ENCODE measurements around the gene DNAJA3. TPM values are rescaled to one million over a fixed set of nuclear protein-coding genes. Genes with fewer than 3 reads are reported as not detected.

The DNAJA3 gene
- total and polyA plus RNA-seq, 3 donors from 2014 or later = 56.0 to 88.3 (median 80.2) TPM

GRCh38 chr16:4477966-4478365 lies 52.3 kb downstream of the DNAJA3 start:
- TF ChIP-seq, protein P1, sequence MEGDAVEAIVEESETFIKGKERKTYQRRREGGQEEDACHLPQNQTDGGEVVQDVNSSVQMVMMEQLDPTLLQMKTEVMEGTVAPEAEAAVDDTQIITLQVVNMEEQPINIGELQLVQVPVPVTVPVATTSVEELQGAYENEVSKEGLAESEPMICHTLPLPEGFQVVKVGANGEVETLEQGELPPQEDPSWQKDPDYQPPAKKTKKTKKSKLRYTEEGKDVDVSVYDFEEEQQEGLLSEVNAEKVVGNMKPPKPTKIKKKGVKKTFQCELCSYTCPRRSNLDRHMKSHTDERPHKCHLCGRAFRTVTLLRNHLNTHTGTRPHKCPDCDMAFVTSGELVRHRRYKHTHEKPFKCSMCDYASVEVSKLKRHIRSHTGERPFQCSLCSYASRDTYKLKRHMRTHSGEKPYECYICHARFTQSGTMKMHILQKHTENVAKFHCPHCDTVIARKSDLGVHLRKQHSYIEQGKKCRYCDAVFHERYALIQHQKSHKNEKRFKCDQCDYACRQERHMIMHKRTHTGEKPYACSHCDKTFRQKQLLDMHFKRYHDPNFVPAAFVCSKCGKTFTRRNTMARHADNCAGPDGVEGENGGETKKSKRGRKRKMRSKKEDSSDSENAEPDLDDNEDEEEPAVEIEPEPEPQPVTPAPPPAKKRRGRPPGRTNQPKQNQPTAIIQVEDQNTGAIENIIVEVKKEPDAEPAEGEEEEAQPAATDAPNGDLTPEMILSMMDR (IDR thresholded peaks at IDR 0.05) = no peak
- no peak for TF ChIP-seq POLR2A (IDR thresholded peaks at IDR 0.05)
- WGBS, 2 donors = 76% methylated on average over 2 of the region's 2 CpGs
- no peaks in the 10 kb centered on the region for H3K27me3 ChIP-seq
- no peaks in the 10 kb centered on the region for H3K9me3 ChIP-seq
- intact Hi-C loops (cut with DNase I; ENCODE audit: low total_unique reads) = no loop called here
- DNase-seq = no peak
- no peaks in the 10 kb centered on the region for H3K36me3 ChIP-seq (ENCODE audit: low read depth, missing control alignments)
- peaks cover 15% of the 10 kb centered on the region for H3K4me1 ChIP-seq
- no peak overlapping the region for H3K27ac ChIP-seq
- H3K4me3 ChIP-seq = no peak overlapping the region

GRCh38 chr16:4481526-4481925 lies 55.9 kb downstream of the DNAJA3 start:
- H3K9me3 ChIP-seq = no peaks in the 10 kb centered on the region
- no peak overlapping the region for H3K27ac ChIP-seq
- H3K4me1 ChIP-seq = peaks cover 17% of the 10 kb centered on the region
- DNase-seq = no peak
- WGBS, 2 donors = 36 to 41% methylated on average over 2 of the region's 2 CpGs
- no peaks in the 10 kb centered on the region for H3K27me3 ChIP-seq
- no peak for TF ChIP-seq POLR2A (IDR thresholded peaks at IDR 0.05)
- TF ChIP-seq, protein P1 (IDR thresholded peaks at IDR 0.05) = no peak
- intact Hi-C loops (cut with DNase I; ENCODE audit: low total_unique reads) = no loop called here
- H3K36me3 ChIP-seq (ENCODE audit: low read depth, missing control alignments) = no peaks in the 10 kb centered on the region
- H3K4me3 ChIP-seq = no peak overlapping the region

DNA sequence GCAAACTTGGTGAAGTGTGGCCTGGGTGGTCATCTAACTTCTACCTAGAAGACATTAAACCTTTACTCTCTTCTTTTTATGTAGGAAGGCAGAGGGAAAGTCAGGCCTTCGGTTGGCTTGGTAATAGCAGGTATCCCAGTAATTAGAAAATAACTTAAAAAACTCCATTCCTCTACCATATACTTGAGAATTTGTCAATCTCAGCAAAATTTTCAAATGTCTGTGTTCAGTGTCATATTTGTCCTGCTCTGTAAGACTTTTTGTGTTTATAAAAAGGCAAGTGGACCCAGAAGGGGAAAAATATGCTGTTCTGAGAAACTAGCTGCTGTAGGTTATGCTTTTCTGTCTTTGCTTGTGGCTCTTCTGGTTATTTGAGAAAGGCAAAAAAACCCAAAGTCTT lies 56.3 kb downstream of the DNAJA3 start:
- Histone ChIP-seq H3K4me1 (peaks cover 21% of the 10 kb centered on the region), H3K4me3 (no peak overlapping the region), H3K36me3 (ENCODE audit: low read depth, missing control alignments) (no peaks in the 10 kb centered on the region), H3K27ac (no peak overlapping the region), H3K27me3 (no peaks in the 10 kb centered on the region), H3K9me3 (no peaks in the 10 kb centered on the region)
- no peak for DNase-seq
- WGBS, 2 donors = 66 to 82% methylated on average over 1 of the region's 1 CpG
- intact Hi-C loops (cut with DNase I; ENCODE audit: low total_unique reads) = no loop called here
- TF ChIP-seq, protein P1 (IDR thresholded peaks at IDR 0.05) = no peak
- TF ChIP-seq POLR2A (IDR thresholded peaks at IDR 0.05) = no peak

GRCh38 chr16:4486126-4486893 lies 60.6 kb downstream of the DNAJA3 start:
- no peaks in the 10 kb centered on the region for H3K27me3 ChIP-seq
- peaks cover 24% of the 10 kb centered on the region for H3K4me1 ChIP-seq
- H3K27ac ChIP-seq = peak overlapping the region; percentile 77 to 83
- peak; percentile 72 for DNase-seq
- WGBS, 2 donors = 50 to 59% methylated on average over 3 of the region's 3 CpGs
- no peaks in the 10 kb centered on the region for H3K36me3 ChIP-seq (ENCODE audit: low read depth, missing control alignments)
- no peaks in the 10 kb centered on the region for H3K9me3 ChIP-seq
- intact Hi-C loops (cut with DNase I; ENCODE audit: low total_unique reads) = no loop called here
- H3K4me3 ChIP-seq = no peak overlapping the region
- no peak for TF ChIP-seq POLR2A (IDR thresholded peaks at IDR 0.05)
- TF ChIP-seq, protein P1 (IDR thresholded peaks at IDR 0.05) = no peak

Data from testis (tissue), 3 donors.